ENCODE results near the gene PLBD2.

DNA sequence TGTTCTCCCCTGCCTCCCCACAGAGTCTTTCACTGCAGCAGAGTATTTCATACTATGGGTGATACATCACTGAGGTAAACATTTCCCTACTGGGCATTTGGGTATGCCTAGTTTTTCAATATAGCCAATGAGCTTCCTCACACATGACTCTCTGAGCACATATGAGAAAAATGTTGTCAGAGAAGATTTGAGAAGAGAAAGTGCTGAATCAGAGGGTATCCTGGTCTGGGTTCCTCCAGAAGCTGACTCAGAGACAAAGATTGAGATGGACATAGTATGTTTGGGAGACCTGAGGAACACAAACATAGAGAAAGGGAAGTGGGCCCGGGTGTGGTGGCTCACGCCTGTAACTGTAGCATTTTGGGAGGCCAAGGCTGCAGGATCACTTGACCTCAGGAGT, 36.0 kb upstream of the PLBD2 start:
- TF ChIP-seq, protein P1, sequence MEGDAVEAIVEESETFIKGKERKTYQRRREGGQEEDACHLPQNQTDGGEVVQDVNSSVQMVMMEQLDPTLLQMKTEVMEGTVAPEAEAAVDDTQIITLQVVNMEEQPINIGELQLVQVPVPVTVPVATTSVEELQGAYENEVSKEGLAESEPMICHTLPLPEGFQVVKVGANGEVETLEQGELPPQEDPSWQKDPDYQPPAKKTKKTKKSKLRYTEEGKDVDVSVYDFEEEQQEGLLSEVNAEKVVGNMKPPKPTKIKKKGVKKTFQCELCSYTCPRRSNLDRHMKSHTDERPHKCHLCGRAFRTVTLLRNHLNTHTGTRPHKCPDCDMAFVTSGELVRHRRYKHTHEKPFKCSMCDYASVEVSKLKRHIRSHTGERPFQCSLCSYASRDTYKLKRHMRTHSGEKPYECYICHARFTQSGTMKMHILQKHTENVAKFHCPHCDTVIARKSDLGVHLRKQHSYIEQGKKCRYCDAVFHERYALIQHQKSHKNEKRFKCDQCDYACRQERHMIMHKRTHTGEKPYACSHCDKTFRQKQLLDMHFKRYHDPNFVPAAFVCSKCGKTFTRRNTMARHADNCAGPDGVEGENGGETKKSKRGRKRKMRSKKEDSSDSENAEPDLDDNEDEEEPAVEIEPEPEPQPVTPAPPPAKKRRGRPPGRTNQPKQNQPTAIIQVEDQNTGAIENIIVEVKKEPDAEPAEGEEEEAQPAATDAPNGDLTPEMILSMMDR (conservative IDR thresholded peaks at IDR 0.05): no peak
- TF ChIP-seq EZH2 (IDR thresholded peaks at IDR 0.05; ENCODE audit: low read depth): no peak

Measured in PC-9 (cell line).